Measurements from ENCODE around the gene FAM117B. TPM values are rescaled to one million over a fixed set of nuclear protein-coding genes. Genes with fewer than 3 reads are reported as not detected.

Gene FAM117B
- total RNA-seq, 2 donors from 2014 or later: 32.1 to 34.0 TPM

DNA sequence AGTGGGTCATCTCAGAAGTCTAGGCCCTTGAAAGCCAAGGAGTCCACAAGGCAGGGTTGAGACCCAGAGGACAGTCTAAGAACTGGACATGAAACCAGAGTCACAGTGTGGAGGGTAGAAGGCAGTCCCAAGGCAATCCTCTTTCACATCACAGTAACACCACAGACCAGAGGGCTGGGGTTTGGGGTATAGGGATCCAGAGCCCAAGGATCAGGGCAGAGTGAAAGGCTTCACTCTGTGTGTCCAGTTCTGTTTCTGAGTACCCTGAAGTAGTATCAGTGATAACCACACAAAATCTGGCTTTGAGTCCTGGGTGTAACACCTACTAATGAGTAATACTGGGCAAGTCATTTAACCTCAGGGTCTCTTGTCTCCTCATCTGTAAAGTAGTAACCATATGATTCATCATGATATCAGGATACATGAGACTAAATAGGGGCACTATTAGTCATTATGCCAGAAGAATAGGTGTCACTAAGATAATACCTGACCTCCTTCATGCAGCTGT, 145.8 kb downstream of the FAM117B start:
- TF ChIP-seq, protein P1, sequence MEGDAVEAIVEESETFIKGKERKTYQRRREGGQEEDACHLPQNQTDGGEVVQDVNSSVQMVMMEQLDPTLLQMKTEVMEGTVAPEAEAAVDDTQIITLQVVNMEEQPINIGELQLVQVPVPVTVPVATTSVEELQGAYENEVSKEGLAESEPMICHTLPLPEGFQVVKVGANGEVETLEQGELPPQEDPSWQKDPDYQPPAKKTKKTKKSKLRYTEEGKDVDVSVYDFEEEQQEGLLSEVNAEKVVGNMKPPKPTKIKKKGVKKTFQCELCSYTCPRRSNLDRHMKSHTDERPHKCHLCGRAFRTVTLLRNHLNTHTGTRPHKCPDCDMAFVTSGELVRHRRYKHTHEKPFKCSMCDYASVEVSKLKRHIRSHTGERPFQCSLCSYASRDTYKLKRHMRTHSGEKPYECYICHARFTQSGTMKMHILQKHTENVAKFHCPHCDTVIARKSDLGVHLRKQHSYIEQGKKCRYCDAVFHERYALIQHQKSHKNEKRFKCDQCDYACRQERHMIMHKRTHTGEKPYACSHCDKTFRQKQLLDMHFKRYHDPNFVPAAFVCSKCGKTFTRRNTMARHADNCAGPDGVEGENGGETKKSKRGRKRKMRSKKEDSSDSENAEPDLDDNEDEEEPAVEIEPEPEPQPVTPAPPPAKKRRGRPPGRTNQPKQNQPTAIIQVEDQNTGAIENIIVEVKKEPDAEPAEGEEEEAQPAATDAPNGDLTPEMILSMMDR (conservative IDR thresholded peaks at IDR 0.05): no peak
- Histone ChIP-seq H3K4me3 (ENCODE audit: low read length) (no peak overlapping the region), H3K4me1 (ENCODE audit: control insufficient read depth, insufficient read depth, low read length) (no peaks in the 10 kb centered on the region), H3K27ac (ENCODE audit: low read depth, low read length) (no peak overlapping the region), H3K9ac (ENCODE audit: extremely low read depth, low read length, poor library complexity, severe bottlenecking) (no peak overlapping the region), H3K36me3 (ENCODE audit: control insufficient read depth, insufficient read depth, low read length) (peaks cover 57% of the 10 kb centered on the region), H3K9me3 (ENCODE audit: control insufficient read depth, low read length) (no peaks in the 10 kb centered on the region), H3K27me3 (ENCODE audit: control insufficient read depth, insufficient read depth, low read length, poor library complexity, severe bottlenecking) (no peaks in the 10 kb centered on the region)
- no peak for DNase-seq
- Mint-ChIP-seq H3K36me3 (ENCODE audit: low read depth) (peaks cover 62% of the 10 kb centered on the region), H3K9me3 (no peaks in the 10 kb centered on the region), H3K27ac (no peak overlapping the region), H3K27me3 (ENCODE audit: insufficient read depth) (no peaks in the 10 kb centered on the region), H3K4me3 (no peak overlapping the region), H3K4me1 (no peaks in the 10 kb centered on the region)

DNA sequence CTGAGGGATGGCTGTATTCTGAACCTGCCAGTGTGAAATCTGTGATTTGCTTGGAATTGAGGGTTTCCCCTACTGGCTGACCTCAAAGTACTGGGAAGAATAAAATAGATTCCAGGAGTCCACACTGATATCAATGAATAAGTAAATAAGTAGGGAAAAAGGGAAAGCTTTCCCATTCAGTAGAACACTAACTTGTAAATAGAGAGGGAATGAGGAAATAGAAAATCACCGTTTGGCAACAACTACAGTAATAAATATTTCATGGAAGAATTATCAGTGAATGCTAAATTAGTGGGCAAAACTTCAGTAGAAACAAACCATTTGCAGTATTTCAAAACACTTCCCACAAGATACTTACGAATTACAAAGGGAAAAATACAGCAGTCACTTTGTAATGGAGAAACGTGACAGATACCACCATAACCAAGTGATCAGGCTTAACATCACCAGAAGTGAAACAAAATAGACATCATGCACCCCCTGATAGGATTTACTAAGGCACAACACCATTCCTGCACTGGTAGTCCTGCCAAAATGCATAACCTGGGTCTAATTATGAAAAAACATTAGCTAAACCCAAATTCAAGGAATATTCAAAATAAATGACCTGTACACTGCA, 148.3 kb downstream of the FAM117B start:
- no peak for DNase-seq
- Histone ChIP-seq H3K4me1 (ENCODE audit: control insufficient read depth, insufficient read depth, low read length) (no peaks in the 10 kb centered on the region), H3K36me3 (ENCODE audit: control insufficient read depth, insufficient read depth, low read length) (peaks cover 50% of the 10 kb centered on the region), H3K27ac (ENCODE audit: low read depth, low read length) (no peak overlapping the region), H3K27me3 (ENCODE audit: control insufficient read depth, insufficient read depth, low read length, poor library complexity, severe bottlenecking) (no peaks in the 10 kb centered on the region), H3K9me3 (ENCODE audit: control insufficient read depth, low read length) (no peaks in the 10 kb centered on the region), H3K4me3 (ENCODE audit: low read length) (no peak overlapping the region), H3K9ac (ENCODE audit: extremely low read depth, low read length, poor library complexity, severe bottlenecking) (no peak overlapping the region)
- no peak overlapping the region for H3K27ac Mint-ChIP-seq
- WGBS, 2 experiments (ENCODE audit: insufficient coverage in 1 of 2, insufficient read length in 1 of 2): 95 to 100% methylated on average over 1 to 2 of the region's 3 CpGs
- no peaks in the 10 kb centered on the region for H3K27me3 Mint-ChIP-seq (ENCODE audit: insufficient read depth)
- no peaks in the 10 kb centered on the region for H3K4me1 Mint-ChIP-seq
- no peaks in the 10 kb centered on the region for H3K9me3 Mint-ChIP-seq
- TF ChIP-seq, protein P1 (conservative IDR thresholded peaks at IDR 0.05): no peak
- peaks cover 60% of the 10 kb centered on the region for H3K36me3 Mint-ChIP-seq (ENCODE audit: low read depth)
- no peak overlapping the region for H3K4me3 Mint-ChIP-seq

DNA sequence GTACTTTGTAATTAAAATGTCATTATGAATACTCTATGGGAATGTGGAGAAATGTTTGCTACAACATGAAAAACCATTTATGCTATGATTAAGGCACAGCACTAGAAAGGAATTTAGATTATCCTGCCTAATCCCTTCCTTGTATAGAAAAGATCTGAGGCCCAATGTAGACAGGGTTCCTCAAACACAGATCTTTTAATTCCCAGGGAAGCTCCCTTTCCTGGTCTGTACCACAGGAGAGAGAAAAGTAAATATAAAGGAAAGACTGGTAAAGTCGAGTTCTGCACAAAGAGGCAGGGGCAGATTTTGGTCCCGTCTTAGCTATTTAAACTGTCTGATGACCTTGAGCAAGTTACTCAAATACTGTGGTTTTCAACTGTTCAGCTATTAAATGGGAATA, 152.1 kb downstream of the FAM117B start:
- H3K27ac Mint-ChIP-seq: no peak overlapping the region
- H3K4me3 ChIP-seq (ENCODE audit: low read length): no peak overlapping the region
- H3K4me3 Mint-ChIP-seq: no peak overlapping the region
- no peak overlapping the region for H3K9ac ChIP-seq (ENCODE audit: extremely low read depth, low read length, poor library complexity, severe bottlenecking)
- H3K4me1 ChIP-seq (ENCODE audit: control insufficient read depth, insufficient read depth, low read length): no peaks in the 10 kb centered on the region
- TF ChIP-seq, protein P1 (conservative IDR thresholded peaks at IDR 0.05): no peak
- H3K27me3 Mint-ChIP-seq (ENCODE audit: insufficient read depth): no peaks in the 10 kb centered on the region
- no peaks in the 10 kb centered on the region for H3K4me1 Mint-ChIP-seq
- H3K36me3 Mint-ChIP-seq (ENCODE audit: low read depth): peaks cover 43% of the 10 kb centered on the region
- no peaks in the 10 kb centered on the region for H3K9me3 Mint-ChIP-seq
- peak overlapping the region; percentile 19 for H3K27ac ChIP-seq (ENCODE audit: low read depth, low read length)
- 92 to 93% methylated on average over 2 of the region's 2 CpGs for WGBS, 2 experiments (ENCODE audit: insufficient coverage in 1 of 2, insufficient read length in 1 of 2)
- peaks cover 35% of the 10 kb centered on the region for H3K36me3 ChIP-seq (ENCODE audit: control insufficient read depth, insufficient read depth, low read length)
- H3K27me3 ChIP-seq (ENCODE audit: control insufficient read depth, insufficient read depth, low read length, poor library complexity, severe bottlenecking): no peaks in the 10 kb centered on the region
- no peak for DNase-seq
- no peaks in the 10 kb centered on the region for H3K9me3 ChIP-seq (ENCODE audit: control insufficient read depth, low read length)
